ENCODE measurements around the gene KRT13. TPM values are rescaled to one million over a fixed set of nuclear protein-coding genes. Genes with fewer than 3 reads are reported as not detected.

The KRT13 gene
- total and polyA plus RNA-seq, 2 experiments from 2014 or later, result not detected

DNA sequence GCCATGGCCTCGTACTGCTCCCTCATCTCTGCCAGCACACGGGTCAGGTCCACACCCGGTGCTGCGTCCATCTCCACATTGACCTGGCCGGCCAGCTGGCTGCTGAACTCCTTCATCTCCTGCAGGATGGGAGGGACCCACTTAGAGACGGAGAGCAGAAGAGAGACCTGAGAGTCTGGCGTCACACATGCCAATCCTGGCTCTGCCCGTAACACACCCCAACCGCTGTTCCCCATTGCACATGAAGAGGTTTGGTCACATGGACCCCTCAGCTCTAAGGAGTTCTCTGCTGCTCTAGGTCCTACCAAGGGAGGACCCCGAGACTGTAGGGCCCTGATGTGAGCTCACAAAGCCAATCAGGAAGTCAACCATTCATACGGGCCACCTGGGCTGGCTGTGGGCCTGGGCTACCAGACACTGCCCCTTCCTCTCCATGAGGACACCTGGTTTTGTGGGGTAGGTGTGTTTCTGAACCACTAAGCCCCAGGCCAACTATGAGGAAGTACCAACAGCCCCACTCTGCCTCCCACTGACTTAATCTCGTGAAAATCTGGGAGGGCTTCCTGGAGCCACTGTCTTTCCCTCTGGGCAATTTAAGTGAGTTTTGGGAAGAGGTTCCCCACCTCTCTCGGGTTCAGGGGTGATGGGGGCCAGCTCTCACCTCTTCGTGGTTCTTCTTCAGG, 10.9 kb upstream of the KRT13 start:
- TF ChIP-seq, protein P1, sequence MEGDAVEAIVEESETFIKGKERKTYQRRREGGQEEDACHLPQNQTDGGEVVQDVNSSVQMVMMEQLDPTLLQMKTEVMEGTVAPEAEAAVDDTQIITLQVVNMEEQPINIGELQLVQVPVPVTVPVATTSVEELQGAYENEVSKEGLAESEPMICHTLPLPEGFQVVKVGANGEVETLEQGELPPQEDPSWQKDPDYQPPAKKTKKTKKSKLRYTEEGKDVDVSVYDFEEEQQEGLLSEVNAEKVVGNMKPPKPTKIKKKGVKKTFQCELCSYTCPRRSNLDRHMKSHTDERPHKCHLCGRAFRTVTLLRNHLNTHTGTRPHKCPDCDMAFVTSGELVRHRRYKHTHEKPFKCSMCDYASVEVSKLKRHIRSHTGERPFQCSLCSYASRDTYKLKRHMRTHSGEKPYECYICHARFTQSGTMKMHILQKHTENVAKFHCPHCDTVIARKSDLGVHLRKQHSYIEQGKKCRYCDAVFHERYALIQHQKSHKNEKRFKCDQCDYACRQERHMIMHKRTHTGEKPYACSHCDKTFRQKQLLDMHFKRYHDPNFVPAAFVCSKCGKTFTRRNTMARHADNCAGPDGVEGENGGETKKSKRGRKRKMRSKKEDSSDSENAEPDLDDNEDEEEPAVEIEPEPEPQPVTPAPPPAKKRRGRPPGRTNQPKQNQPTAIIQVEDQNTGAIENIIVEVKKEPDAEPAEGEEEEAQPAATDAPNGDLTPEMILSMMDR (IDR thresholded peaks at IDR 0.05; ENCODE audit: low read depth, low read length), result no peak
- no peak for DNase-seq (ENCODE audit: low read depth in 1 of 2, low spot score in 1 of 2)
- Histone ChIP-seq H3K27ac (no peak overlapping the region), H3K4me3 (no peak overlapping the region), H3K4me1 (ENCODE audit: low read depth) (peaks cover 8% of the 10 kb centered on the region), H3K9me3 (ENCODE audit: low read depth) (no peaks in the 10 kb centered on the region), H3K36me3 (no peaks in the 10 kb centered on the region), H3K27me3 (no peaks in the 10 kb centered on the region)

DNA sequence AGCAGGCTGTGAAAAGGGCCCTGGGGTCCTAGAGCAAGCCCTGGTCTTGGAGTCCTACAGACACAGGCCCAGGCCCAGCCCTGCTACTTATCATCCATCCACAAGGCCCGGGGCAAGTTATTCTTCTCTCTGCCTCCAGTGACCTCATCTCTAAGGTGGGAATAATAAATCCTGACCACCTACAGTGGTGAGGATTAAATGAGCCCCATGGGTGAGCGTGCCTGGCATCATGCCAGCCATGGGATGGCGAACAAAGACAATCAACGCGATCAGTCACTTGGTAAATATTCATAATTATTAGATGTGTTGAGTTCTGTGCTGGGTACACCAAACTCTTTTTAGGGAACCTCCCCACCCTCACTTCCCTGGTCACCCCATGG, 7.7 kb upstream of the KRT13 start:
- TF ChIP-seq, protein P1 (IDR thresholded peaks at IDR 0.05; ENCODE audit: low read depth, low read length), result no peak
- H3K36me3 ChIP-seq, result no peaks in the 10 kb centered on the region

DNA sequence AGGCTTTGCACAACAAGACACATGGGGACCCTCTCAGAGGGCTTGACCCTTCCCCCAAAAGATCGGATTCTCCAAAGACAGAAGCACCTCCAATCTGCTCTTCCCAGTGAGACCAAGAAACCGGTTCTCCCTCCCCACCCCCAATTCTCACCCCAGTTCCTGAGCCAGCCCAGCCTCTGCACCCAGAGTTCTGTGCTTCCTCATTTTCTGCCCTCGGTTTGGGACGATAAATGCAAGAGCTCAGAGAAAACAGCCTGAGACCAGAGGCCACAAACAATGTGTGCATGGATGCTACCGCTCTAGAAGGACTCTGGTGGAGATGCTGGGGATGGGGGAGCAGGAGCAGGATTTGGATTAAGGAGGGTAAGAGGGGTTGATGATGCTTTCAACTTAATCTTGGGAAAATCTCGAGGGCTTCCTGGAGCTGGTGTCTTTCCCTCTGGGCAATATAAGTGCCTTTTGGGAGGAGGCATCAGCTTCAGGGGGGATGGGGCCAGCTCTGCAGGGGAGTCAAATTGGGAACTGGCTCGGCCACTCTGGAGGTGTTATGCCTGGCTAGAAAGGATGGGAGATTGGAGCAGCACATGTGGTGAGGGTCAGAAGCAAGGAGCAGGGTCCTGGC, 7.2 kb upstream of the KRT13 start:
- TF ChIP-seq, protein P1 (IDR thresholded peaks at IDR 0.05; ENCODE audit: low read depth, low read length), result no peak
- H3K4me3 ChIP-seq, result no peak overlapping the region
- no peak for DNase-seq (ENCODE audit: low read depth in 1 of 2, low spot score in 1 of 2)
- no peak overlapping the region for H3K27ac ChIP-seq
- no peaks in the 10 kb centered on the region for H3K9me3 ChIP-seq (ENCODE audit: low read depth)
- H3K27me3 ChIP-seq, result no peaks in the 10 kb centered on the region
- H3K36me3 ChIP-seq, result no peaks in the 10 kb centered on the region
- no peaks in the 10 kb centered on the region for H3K4me1 ChIP-seq (ENCODE audit: low read depth)

More for the DNA sequence above, 7.7 kb upstream of the KRT13 start:
- Histone ChIP-seq H3K27me3 (no peaks in the 10 kb centered on the region), H3K4me3 (no peak overlapping the region), H3K4me1 (ENCODE audit: low read depth) (no peaks in the 10 kb centered on the region), H3K9me3 (ENCODE audit: low read depth) (no peaks in the 10 kb centered on the region), H3K27ac (no peak overlapping the region)
- DNase-seq (ENCODE audit: low read depth in 1 of 2, low spot score in 1 of 2), result no peak

DNA sequence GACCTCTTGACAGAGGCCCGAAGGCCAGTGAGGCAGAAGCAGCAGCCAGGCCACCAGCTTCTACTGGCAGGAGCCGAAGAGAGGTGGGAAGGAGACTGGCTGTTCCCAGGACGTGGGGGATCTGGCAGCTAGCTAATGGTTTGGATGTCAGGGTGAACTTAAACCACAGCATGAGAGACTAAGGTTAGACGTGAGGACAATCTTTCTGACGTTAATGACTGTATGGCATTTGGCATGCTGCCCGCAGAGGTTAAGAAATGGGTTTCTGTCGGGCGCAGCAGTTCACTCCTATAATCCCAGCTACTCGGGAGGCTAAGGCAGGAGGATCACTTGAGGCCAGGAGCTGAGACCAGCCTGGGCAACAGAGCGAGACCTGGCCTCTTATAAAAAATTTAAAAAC, 6.3 kb upstream of the KRT13 start:
- TF ChIP-seq, protein P1 (IDR thresholded peaks at IDR 0.05; ENCODE audit: low read depth, low read length), result no peak

DNA sequence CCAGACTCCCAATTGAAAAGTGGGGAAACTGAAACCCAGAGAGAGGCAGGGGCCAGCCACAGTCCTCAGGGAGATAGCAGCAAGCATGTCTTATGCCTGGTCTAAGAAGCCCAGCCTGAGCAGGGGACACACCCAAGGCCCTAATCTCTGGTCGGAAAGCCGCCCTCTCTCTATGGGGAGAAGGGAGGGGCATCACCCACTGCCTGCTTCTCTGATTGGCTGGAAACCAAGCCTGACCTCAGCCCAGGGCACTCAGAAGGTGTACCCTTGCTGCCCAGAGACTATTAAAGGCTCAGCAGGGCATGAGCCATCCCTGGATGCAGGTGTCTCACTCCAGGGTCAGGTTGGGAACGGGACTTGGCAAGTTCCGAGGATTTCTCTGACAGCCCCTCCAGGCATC, 5.7 kb upstream of the KRT13 start:
- no peaks in the 10 kb centered on the region for H3K27me3 ChIP-seq

More for the DNA sequence above, 6.3 kb upstream of the KRT13 start:
- no peaks in the 10 kb centered on the region for H3K4me1 ChIP-seq (ENCODE audit: low read depth)
- no peak overlapping the region for H3K4me3 ChIP-seq
- no peaks in the 10 kb centered on the region for H3K36me3 ChIP-seq
- no peaks in the 10 kb centered on the region for H3K27me3 ChIP-seq
- DNase-seq (ENCODE audit: low read depth in 1 of 2, low spot score in 1 of 2), result no peak
- no peak overlapping the region for H3K27ac ChIP-seq
- no peaks in the 10 kb centered on the region for H3K9me3 ChIP-seq (ENCODE audit: low read depth)

More for the DNA sequence above, 5.7 kb upstream of the KRT13 start:
- TF ChIP-seq, protein P1 (IDR thresholded peaks at IDR 0.05; ENCODE audit: low read depth, low read length), result no peak
- no peaks in the 10 kb centered on the region for H3K4me1 ChIP-seq (ENCODE audit: low read depth)
- H3K9me3 ChIP-seq (ENCODE audit: low read depth), result no peaks in the 10 kb centered on the region
- H3K4me3 ChIP-seq, result no peak overlapping the region
- H3K27ac ChIP-seq, result no peak overlapping the region
- no peaks in the 10 kb centered on the region for H3K36me3 ChIP-seq
- no peak for DNase-seq (ENCODE audit: low read depth in 1 of 2, low spot score in 1 of 2)

All from cardiac muscle cell (in vitro differentiated cells and primary cell).